ENCODE data around the gene NUS1.
A peak's percentile ranks its signal among the peaks of the same experiment; 100 is the strongest.
"Not testable (repeated sequence)": the region's sequence is repeated elsewhere in the genome, so short reads cannot be mapped to it uniquely, and the experiment has no call there.

The NUS1 gene

DNA sequence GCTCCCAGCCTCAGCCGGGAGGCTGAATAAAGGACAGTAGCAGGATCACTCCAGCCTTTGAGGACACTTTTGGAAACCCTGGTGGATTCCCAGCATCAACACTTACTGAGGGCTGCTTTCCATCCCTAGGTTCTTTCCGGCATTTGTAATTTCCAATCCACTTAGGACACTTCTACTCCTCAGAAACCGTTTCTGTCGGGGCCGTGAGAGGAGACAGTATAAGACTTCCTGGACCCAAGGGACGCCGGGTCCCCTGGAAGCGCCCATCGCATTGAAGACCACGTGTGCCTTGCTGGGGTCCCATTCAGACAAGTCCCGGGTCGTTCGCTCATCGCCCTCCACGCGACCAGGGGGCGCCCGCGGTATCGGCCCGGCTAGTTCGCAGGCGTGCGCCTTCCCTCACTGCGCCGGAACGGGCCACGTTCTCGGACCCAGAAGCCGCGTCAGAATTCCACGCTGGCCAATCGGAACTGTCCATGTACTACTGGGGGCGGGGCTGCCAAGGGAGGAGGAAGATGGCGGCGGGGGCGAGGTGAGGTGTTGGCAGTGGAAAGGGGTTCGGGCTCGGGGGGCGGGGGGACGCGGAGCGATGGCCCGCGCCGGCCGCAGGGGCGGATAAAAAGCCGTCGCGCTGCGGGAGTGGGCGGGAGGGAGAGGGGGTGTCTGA is at the start of gene NUS1:
Gene NUS1 (plus strand): TSS at position 479 of the 667 bp plus-strand sequence. CDS start 202 bp downstream, outside the sequence.
- peak; percentile 93 for DNase-seq (ENCODE audit: low read depth)

DNA sequence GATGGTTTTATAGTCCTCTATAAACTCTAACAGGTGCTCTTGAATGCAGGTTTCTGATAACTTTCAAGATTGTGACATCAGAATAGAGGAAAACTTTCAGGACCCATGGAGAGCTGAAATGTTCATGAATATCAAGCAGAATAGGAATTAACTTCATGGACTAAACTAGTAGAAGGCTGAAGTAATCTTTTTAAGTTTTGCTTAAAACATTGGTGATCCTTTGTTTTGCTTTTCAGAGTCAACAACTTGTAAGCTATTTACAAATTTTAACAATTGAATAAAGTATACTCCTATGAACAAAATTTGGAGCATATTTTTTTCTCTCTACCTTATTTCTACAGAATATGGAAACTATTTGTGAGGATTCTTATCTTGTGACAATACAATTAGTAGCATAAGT is 47.7 kb upstream of the NUS1 start:
- DNase-seq (ENCODE audit: low read depth): no peak

DNA sequence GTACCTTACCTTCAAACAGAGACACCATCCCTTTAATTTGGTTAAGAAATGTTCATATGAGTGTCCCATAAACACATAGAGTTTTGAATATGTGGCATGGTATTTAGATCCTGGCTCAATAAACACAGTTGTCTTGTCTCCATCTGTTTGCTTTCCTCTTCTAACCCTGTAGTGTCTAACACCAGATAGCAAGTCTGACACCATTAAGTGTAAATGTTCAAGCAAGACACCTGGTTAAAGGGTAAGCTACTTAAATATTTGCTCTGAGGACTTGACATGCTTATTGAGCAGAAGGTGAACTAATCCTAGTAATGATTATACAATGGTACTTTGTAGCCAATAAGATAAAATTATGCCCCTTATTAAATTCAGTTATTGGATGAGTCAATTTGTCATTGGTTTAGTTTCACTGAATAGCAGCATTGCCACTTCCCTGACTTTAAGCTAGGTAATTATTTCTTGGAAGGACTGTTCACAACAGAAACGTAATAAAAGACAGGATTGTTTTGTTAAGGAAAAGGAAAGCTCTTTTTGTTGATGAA is 46.1 kb upstream of the NUS1 start:
- no peak for DNase-seq (ENCODE audit: low read depth)

DNA sequence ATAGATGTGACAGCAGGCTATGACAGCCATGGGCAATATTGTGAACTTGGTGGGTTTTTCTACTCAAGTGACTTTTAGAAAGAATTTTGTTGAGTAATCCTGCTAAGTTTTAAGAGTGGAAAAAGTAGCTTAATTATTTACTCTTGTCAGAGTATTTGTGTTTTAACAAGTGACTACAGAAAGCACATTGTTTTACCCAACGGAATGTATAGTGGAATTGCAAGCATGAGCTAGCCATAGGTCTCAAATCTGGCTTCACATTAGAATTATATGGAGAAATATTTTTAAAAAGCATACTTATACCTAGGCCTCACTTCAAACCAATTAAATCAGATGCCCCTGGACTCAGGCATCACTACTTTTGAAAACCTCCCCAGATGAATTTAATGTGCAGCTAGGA is 37.5 kb upstream of the NUS1 start:
- DNase-seq (ENCODE audit: low read depth): no peak

DNA sequence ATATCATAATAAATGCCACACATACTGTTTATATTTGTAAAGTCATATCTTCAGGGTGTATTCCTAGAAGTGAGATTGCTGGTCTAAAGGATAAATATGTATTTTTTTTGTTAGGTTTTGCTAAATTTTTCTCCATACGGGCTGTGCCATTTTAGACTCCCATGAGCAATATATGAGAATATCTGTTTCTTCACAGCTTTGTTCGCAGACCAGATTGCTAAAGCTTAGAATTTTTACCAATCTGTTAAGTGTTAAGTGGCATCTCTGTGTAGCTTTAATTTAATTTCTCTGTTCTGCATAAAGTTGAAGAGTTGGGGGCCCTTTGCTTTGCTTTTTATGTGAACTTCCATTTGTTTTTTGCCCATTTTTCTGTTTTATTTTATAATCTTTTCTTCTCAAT is 32.3 kb upstream of the NUS1 start:
- DNase-seq (ENCODE audit: low read depth): no peak

DNA sequence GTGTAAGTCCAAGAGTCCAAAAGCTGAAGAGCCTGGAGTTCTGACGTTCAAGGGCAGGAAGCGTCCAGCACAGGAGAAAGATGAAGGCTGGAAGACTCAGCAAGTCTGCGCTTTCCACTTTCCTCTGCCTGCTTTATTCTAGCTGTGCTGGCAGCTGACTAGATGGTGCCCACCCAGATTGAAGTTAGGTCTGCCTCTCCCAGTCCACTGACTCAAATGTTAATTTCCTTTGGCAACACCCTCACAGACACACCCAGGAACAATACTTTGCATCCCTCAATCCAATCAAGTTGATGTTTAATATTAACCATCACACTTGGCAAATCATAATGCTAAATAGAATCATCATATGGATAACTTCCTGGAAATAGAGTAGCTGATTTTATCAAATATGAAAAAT is 23.3 kb upstream of the NUS1 start:
- DNase-seq (ENCODE audit: low read depth): not testable (repeated sequence)

DNA sequence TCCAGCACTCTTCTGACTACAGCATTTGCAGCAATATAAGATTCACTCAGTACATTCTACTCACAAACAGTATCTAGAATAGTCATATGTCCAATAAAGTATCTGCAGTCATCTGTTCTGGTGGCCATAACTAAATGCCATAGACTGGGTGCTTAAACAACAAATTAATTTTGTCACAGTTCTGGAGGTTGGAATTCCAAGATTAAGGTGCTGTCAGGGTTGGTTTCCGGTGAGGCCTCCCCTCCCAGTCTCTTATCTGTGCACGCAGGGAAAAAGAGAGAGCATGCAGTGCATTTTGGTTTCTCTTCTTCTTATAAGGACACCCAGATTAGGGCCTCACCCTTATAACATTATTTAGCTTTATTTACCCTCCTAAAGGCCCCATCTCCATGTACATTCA is 21.3 kb upstream of the NUS1 start:
- no peak for DNase-seq (ENCODE audit: low read depth)

DNA sequence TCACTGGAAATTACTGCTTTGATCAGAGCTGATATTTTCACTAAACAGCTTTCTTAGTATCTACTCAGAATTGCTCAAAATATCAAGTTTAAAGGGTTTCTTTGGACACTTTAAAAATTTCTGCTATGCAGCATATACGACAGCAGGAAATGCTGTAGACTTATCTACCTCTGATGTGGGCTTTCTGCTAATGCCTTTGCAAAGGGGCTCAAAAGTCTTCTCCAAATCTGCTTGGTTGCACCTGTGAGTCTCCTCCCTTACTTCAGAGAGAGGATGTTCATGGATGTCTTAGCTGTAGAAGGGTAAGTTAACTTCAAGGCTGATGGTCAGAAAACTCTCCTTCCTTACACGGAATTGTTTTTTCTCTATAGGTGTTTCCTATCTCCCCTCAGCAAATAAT is 19.9 kb upstream of the NUS1 start:
- DNase-seq (ENCODE audit: low read depth): no peak

DNA sequence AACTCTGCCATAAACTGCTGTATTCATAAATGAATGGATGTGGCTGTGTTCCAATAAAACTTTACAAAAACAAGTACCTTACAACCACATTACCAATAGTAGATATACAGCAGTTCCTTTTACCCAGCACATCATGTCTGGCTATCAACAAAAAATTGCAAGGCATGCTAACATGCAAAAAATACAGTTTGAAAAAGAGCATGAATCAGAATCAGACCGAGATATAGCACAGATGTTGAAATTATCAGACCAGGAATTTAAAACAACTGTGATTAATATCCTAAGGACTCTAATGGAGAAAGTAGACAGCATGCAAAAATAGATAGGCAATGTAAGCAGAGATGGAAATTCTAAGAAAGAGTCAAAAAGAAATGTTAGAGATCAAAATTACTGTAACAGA is 8.4 kb upstream of the NUS1 start:
- DNase-seq (ENCODE audit: low read depth): no peak

DNA sequence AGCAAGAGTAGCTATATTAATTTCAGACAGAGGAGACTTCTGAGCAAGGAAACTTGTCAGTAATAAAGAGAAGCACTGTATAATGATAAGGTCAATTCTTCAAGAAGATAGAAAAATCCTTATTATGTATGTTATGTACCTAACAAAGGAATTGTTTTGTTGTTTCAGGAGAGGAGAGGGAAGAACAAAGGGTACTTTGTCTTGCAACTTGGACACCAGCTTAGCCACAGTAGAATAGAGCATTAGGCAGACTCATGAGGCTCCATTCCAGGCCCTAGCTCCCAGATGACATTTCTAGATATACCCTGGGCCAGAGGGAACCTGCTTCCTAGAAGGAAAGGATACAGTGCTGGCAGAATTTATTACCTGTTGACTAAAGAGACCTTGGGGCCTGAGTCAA is 6.5 kb upstream of the NUS1 start:
- DNase-seq (ENCODE audit: low read depth): no peak

DNA sequence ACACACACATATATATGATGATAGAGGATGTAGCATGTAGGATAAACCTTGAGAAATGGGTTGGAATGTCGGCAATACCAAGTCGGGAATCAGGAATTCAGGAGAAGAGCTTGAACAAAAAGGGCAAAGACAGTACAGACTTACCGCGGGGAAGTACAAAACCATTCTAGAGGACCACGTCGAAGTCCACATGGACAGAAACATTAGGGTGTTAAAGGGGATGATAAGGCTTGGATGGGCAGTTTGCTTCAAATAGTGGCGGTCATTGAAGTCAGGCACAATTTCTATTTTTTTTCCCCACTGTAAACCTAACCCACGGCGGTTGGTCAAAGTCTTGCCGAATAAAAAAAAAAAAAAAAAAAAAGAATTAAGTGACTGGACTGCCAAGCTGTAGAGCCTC is 766 bp upstream of the NUS1 start:
- no peak for DNase-seq (ENCODE audit: low read depth)

DNA sequence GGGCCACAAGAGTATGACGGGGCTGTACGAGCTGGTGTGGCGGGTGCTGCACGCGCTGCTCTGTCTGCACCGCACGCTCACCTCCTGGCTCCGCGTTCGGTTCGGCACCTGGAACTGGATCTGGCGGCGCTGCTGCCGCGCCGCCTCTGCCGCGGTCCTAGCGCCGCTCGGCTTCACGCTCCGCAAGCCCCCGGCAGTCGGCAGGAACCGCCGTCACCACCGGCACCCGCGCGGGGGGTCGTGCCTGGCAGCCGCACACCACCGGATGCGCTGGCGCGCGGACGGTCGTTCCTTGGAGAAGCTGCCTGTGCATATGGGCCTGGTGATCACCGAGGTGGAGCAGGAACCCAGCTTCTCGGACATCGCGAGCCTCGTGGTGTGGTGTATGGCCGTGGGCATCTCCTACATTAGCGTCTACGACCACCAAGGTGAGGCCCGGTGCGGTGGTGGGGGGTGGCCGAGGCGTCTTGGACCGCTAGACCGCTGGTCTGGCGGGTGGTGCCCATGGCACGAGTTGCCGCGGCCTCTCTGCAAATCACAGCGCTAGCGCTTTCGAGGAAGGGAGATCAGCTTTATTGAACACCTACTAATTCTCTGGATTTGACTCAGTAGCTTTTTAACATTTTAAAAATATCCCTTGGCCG is 511 bp downstream of the NUS1 start:
- not testable (repeated sequence) for DNase-seq (ENCODE audit: low read depth)

DNA sequence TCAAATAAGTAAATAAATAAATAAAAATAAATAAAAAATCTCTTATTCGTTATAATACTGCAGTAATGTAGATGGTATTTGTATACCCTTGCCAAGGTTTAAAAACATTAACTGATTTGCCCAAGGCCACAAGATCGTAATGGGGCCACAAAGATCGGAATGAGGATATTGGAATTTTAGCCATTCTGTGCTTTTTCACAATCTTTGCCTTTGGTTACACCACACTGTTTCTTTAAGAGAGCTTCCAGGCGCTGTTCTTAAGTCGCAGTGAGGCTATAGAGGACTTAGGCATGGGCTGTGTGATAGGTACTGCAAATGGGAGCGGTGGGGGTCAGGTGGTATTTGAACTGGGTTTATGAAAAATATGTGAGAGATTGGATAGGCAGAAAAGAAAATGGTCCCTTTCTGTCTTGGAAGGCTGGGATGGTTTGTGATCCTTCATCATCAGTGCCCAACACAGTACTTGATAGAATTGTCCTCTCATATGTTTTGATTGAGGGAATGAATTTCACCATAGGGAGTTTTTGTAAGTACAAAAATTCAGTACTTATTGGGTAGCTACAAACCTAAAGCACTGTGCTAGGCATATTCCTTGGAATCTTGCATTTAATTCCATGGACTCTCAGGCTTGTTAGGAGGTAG is 1.4 kb downstream of the NUS1 start:
- no peak for DNase-seq (ENCODE audit: low read depth)

DNA sequence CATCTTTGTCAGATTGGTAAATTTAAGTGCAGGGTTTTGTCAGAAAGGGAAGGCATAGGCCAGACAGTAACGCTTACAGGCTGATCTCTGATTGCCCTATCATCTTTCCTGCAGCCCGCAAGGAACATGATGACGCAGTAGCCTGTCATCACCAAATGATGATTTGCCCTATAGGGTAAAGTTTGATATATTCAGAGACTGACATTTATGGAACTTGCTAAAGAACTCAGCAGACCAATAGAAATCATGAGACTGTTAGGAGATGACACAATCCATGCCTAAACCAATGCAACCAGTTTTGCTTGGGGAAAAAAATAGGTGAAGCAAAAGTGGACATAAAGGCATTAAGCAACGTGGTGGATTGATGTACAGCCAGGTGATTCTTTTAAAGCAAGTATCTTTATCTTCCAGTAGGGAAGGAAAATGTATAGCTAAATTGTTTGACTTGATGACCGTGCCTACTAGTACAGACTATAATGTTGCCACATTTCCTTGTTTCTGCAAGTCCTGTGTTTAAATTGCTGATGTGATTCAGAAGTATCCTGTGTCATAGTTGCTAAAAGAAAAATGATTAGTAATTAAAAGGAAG is 2.4 kb downstream of the NUS1 start:
- DNase-seq (ENCODE audit: low read depth): no peak

DNA sequence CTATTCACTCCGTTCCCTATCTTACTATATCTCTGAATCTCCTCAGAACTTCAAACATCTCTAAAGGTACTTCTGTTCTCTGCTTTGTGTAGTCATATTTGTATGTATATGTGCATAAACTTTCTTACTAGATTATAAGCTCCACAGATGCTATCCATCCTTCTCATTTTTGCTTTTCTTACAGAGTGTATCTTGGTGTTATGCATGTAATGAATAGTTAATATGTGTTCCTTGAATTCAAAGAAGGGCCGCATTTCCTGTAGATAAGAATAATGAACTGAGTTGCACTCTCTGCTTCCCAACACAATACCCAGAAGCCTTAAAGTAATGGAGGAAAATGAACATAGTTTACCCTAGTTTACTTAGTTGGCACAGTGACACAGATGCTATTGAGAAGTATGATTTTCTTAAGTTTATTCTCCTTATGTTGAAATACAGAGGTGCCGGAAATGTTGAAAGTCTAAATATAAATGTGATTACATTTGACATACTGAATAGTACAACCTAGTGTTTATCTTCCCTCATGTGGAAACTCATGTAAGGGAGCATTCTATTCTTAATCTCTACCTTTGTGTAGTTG is 6.0 kb downstream of the NUS1 start:
- DNase-seq (ENCODE audit: low read depth): no peak

DNA sequence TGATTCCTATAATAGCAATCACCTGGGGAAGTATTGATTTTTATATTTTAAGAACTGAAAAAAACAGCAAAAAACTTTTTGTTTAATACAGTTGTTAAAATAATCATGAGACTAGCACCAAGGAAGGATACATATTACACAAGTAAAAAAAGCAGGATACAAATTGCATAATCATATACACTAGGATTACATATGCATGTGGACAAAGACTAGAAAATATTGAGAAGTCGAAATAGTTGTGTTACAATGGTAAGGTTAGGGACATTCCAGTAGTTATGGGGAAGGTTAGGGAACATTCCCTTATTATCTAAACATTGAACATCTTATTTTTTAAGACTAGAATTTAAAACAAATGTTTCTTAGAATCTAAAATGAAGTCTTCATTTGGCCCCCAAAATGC is 9.5 kb downstream of the NUS1 start:
- DNase-seq (ENCODE audit: low read depth): no peak

DNA sequence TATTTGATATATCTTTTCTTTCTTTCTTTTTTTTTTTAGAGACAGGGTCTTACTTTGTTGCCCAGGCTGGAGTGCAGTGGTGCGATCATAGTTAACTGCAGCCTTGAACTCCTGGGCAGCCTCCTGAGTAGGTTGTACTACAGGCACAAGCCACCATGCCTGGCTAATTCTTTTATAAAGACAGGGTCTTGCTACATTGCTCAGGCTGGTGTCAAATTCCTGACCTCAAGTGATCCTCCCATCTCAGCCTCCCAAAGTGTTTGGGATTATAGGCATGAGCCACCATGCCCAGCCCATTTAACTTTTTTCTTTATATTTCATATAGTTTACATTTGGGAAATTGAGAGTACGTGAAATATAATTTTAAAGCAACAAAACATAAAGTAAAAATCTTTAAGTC is 10.1 kb downstream of the NUS1 start:
- DNase-seq (ENCODE audit: low read depth): no peak

DNA sequence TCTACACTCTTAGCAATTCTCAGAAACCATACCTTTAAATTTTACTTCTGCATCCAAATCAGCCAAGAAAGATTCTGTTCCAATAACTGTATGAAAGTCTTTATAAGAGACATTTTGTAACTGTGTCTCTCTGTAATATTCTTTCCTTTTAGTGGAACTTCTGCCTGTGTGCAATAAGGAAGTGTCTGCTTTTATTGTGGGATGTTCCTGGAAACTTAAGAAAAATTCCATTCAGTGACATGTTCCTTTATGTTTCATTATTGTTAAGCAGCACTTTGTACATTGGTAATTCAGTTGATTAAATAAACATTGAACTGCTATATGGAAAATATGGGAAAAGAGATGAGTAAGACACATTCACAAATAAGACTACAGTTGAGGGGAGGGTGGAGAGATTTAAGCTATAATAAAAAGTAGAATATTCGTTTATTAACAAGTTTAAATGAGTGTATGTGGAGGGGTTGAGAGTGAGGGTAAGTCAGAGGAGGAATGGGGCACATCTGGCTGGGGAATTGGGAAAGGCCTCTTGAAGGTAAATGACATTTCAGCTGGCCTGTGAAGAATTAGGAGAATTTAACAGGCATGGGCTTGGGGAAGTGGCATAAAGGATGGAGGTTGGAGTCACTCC is 11.9 kb downstream of the NUS1 start:
- DNase-seq (ENCODE audit: low read depth): no peak

DNA sequence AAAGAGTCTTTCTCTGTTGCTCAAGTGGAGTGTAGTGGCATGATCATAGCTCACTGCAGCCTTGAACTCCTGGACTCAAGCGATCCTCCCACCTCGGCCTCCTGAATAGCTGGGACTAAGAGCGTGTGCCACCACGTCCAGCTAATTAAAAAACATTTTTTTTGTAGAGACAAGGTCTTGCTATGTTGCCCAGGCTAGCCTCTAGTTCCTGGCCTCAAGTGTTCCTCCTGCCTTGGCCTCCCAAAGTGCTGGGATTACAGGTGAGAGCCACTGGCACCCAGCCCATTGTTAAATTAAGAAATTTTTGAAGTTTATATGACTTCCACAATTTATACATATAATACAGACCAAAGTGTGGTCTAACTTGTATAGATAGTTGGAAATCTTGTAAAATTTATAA is 14.3 kb downstream of the NUS1 start:
- not testable (repeated sequence) for DNase-seq (ENCODE audit: low read depth)

DNA sequence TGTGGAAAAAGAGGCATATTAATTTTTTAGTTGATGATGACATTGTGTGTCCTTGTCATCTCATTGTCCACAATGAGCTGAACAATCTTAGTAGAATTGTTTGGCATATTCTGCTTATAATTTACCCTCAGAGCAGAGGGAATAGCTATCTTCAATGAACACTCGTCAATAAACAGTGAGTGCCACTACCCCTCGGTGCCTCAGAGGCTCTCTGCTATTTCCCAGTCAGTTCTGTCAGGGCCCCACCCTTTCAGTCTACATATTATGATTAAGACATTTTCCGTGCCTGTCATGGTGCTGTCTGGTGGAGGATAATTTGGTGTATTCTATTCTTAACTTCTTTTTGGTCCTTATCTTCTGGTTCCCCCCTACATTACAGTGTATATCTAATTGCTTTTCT is 31.2 kb downstream of the NUS1 start:
- DNase-seq (ENCODE audit: low read depth): no peak

DNA sequence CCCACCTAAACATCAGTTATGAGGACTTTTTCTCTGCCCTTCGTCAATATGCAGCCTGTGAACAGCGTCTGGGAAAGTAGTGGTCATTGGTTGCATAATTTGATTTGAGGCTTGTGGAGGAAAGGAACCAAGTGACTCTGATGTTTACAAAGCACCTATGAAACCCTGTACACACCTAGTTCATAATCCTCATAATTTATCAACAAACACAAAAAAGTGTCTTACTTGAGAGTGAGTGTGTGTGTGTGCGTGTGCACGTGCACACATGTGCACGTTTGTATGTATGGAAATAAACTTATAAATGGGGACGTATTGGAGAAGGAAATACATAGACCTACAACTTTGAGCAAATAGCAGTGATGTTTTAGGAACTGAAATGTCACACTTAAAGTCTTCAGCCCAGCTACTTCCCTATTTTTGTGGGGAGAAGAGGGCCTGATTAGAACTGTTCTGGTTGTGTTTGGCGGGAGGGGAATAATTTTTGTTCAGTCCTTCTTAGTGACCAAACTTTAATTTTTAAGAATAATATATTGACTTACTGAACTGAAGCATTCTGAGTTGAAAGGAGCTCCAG is 31.8 kb downstream of the NUS1 start:
- not testable (repeated sequence) for DNase-seq (ENCODE audit: low read depth)

DNA sequence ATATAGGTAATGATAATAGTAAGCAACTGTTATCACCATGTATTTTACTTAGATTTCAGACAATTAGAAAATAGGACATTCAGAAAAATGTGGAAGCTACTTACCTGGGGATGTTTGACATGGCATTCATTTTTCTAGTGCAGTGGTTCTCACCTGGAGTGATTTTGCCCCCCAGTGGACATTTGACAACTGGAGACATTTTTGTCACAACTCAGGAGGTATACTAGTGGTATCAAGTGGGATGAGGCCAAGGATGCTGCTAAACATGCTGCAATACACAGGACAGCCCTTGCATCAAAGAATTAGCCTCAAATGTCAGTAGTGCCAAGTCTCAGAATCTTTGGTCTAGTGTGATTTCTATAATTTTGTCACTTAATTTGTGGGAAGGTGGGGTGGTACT is 36.1 kb downstream of the NUS1 start:
- no peak for DNase-seq (ENCODE audit: low read depth)

Measured in fibroblast of the conjunctiva (primary cell).